ENCODE results near the gene ATAD3C.

- TF ChIP-seq CTCF (IDR thresholded peaks at IDR 0.05) (no peak), POLR2A (IDR thresholded peaks at IDR 0.05) (no peak)
Measured at GRCh38 chr1:1437033-1437903, 12.2 kb upstream of the ATAD3C start.

Data from heart left ventricle (tissue), 13 donors.